ENCODE measurements around the gene C2orf78. TPM values are rescaled to one million over a fixed set of nuclear protein-coding genes. Genes with fewer than 3 reads are reported as not detected.
"Not testable (repeated sequence)": the region's sequence is repeated elsewhere in the genome, so short reads cannot be mapped to it uniquely, and the experiment has no call there.

Gene C2orf78, protein sequence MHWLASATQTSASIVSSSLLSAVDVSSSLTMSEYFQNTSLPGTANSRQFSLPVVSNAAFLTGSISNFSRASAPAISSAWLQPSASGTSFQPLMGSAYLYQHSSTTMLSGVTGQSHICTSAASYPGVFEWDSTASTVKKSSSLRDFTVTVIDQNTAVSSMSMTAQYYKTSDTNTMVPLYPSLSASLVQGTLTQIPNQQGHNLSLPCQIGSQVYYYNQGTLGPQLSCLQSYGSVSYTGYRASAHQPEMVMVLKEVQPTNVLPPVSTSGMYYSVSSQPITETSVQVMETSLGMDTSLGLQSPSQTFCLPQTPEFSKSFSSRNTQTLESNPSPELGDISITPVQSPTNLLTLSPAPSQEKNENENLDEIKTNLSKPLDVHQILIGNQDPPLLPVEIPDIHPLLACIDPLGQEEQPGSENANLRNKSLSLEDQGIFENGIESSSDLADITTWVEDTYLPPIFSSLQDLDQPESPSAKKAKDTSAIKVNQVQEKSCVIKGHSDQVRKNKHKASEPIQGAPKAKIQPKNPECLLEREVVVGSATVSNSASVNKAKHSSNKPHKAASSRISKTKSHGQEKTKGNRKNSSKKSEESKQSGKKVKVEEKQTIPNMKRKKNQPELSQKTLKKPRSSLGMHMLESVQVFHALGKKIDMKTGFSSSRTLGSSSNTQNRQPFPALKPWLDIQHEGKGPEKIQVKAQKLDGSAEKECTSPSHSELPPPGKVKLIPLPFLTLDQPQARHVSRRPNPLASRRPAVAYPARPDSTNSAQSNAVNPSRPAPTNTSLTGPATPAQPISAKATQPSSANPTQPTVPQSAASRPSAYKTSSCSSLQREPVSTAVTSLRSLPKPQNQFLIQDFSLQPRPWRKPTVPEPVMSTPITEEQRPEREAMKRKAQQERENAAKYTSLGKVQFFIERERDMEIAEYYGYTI
- not detected in 2 replicates for total RNA-seq (2014; rRNA removed; shearing (Covaris generic))
- not detected in 2 replicates for total RNA-seq (2022)
- not detected for Bru-seq, nascent RNA
- not detected for BruChase-seq, experiment 1, labeled RNA remaining after a 6-hour chase
- BruChase-seq, experiment 2, labeled RNA remaining after a 2-hour chase = not detected
- long read RNA-seq = 0 reads

DNA sequence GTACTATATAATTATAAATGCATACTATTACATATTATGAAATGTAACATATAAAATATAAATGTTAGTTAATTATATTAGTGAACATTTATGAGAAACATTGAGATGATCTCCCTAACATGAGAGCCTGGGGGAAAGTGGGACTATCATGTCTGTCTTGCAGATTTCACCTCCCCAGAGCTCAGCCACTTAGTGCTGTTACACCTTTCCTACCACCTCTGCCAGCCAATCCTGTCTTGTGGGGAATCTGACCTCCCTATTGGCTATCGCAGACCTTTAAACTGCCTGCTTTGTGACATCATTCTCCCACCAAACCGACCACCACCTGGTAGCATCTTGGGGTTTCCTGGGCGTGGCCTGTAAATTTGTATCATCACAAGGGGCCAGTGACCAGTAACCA lies at the start of gene C2orf78:
C2orf78 (plus strand) TSS at position 301 of the 400 bp plus-strand sequence. CDS start 127 bp downstream, outside the sequence.
- H3K4me3 ChIP-seq (ENCODE audit: low read depth, low read length, poor library complexity, severe bottlenecking); intact Hi-C loops (cut with micrococcal nuclease; ENCODE audit: unreplicated experiment); H3K4me2 ChIP-seq (ENCODE audit: low read length); CTCF ChIA-PET (ENCODE audit: unreplicated experiment); H3K79me2 ChIP-seq (ENCODE audit: insufficient read depth, low read depth, low read length); H3K27ac ChIP-seq (ENCODE audit: low read depth, low read length, poor library complexity, severe bottlenecking); BruUV-seq (replicated peaks); H3K36me3 ChIP-seq (ENCODE audit: insufficient read depth, low read length); H3K9me2 ChIP-seq (ENCODE audit: insufficient read depth, low read length); H4K20me1 ChIP-seq (ENCODE audit: insufficient read depth, low read length); DNase-seq (ENCODE audit: low spot score); H2AFZ ChIP-seq (ENCODE audit: low read length); H3K4me1 ChIP-seq (ENCODE audit: insufficient read depth, low read length, poor library complexity, severe bottlenecking); POLR2A ChIA-PET; H3K9me3 ChIP-seq (ENCODE audit: low read length): not testable (repeated sequence)

DNA sequence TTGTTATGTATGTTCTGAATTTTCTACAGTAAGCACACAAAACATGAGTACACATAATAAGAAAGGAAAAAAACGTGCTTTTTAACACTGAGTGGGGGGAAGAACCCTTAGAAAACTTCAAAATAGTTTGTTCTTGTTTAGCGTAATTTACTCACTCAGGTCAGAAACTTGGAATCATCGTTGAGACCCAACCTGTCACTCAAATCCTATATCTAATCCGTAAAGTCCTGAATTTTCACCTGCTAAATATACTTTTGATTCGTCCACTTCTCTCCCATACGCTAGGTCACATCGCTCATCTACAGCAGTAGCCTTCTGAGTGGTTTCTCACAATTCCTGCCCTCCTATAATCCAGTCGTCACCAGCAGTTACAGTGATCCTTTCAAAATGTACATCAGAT lies 47.6 kb upstream of the C2orf78 start:
- BruUV-seq (replicated peaks) = TSS peak; percentile 65
- POLR2A ChIA-PET = interaction anchor here (0.6 to 1.5 kb wide), 3 partner anchors 13 to 274 kb away, joined by 5 to 7 read pairs (median 6); partner anchors contain the start of gene STAMBP
- Histone ChIP-seq H2AFZ (ENCODE audit: low read length) (peak overlapping the region; percentile 88), H3K36me3 (ENCODE audit: insufficient read depth, low read length) (peaks cover 29% of the 10 kb centered on the region), H3K4me2 (ENCODE audit: low read length) (peak overlapping the region; percentile 92), H3K4me3 (ENCODE audit: low read depth, low read length, poor library complexity, severe bottlenecking) (peak overlapping the region; percentile 92), H3K79me2 (ENCODE audit: insufficient read depth, low read depth, low read length) (peaks cover 27% of the 10 kb centered on the region), H3K27ac (ENCODE audit: low read depth, low read length, poor library complexity, severe bottlenecking) (peak overlapping the region; percentile 49), H3K9me3 (ENCODE audit: low read length) (peaks cover 10% of the 10 kb centered on the region; the same call in 1 of the 2 replicates), H4K20me1 (ENCODE audit: insufficient read depth, low read length) (peaks cover 6% of the 10 kb centered on the region; the same call in 1 of the 2 replicates), H3K9me2 (ENCODE audit: insufficient read depth, low read length) (0 out of 2 replicates have a peak, but pooled peaks cover 3% of the 10 kb centered on the region), H3K4me1 (ENCODE audit: insufficient read depth, low read length, poor library complexity, severe bottlenecking) (peaks cover 12% of the 10 kb centered on the region)
- intact Hi-C loops (cut with micrococcal nuclease; ENCODE audit: unreplicated experiment) = no loop called here
- TF ChIP-seq EZH2phosphoT487 (IDR thresholded peaks at IDR 0.05; ENCODE audit: borderline replicate concordance, low read depth, low read length) = no peak
- TF ChIP-seq, protein P1, sequence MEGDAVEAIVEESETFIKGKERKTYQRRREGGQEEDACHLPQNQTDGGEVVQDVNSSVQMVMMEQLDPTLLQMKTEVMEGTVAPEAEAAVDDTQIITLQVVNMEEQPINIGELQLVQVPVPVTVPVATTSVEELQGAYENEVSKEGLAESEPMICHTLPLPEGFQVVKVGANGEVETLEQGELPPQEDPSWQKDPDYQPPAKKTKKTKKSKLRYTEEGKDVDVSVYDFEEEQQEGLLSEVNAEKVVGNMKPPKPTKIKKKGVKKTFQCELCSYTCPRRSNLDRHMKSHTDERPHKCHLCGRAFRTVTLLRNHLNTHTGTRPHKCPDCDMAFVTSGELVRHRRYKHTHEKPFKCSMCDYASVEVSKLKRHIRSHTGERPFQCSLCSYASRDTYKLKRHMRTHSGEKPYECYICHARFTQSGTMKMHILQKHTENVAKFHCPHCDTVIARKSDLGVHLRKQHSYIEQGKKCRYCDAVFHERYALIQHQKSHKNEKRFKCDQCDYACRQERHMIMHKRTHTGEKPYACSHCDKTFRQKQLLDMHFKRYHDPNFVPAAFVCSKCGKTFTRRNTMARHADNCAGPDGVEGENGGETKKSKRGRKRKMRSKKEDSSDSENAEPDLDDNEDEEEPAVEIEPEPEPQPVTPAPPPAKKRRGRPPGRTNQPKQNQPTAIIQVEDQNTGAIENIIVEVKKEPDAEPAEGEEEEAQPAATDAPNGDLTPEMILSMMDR (conservative IDR thresholded peaks at IDR 0.05; ENCODE audit: low read length) = no peak
- CTCF ChIA-PET (ENCODE audit: unreplicated experiment) = no interaction called here
- DNase-seq (ENCODE audit: low spot score) = no peak
